Measurements from ENCODE around the gene APBA1. TPM values are rescaled to one million over a fixed set of nuclear protein-coding genes. Genes with fewer than 3 reads are reported as not detected.
A peak's percentile ranks its signal among the peaks of the same experiment; 100 is the strongest.

The APBA1 gene
- total and polyA plus RNA-seq, 12 donors: 0.66 to 5.7 (median 2.5) TPM

GRCh38 chr9:69658987-69659675, 13.0 kb downstream of the APBA1 start:
- DNase-seq (no peak), ATAC-seq (no peak)
- no peaks in the 10 kb centered on the region for H3K27me3 ChIP-seq
- H3K4me1 ChIP-seq: peaks cover 0 to 8% (median 0%) of the 10 kb centered on the region in 9 donors
- 73 to 83% methylated on average over 3 of the region's 3 CpGs for WGBS, 2 donors
- H3K36me3 ChIP-seq: no peaks in the 10 kb centered on the region
- no peak overlapping the region for H3K27ac ChIP-seq
- intact Hi-C loops (cut with DNase I): no loop called here
- no peak overlapping the region for H3K4me3 ChIP-seq
- H3K9me3 ChIP-seq: no peaks in the 10 kb centered on the region
- TF ChIP-seq CTCF (IDR thresholded peaks at IDR 0.05): no peak

- intact Hi-C loops (cut with DNase I): no loop called here
- DNase-seq (no peak), ATAC-seq (peak in 2 of 8 donors; percentile 65 to 79)
- no peaks in the 10 kb centered on the region for H3K36me3 ChIP-seq
- H3K4me1 ChIP-seq: peaks cover 0 to 8% (median 0%) of the 10 kb centered on the region in 9 donors
- no peak for TF ChIP-seq CTCF (IDR thresholded peaks at IDR 0.05)
- H3K27me3 ChIP-seq: no peaks in the 10 kb centered on the region
- no peak overlapping the region for H3K27ac ChIP-seq
- no peak overlapping the region for H3K4me3 ChIP-seq
- H3K9me3 ChIP-seq: no peaks in the 10 kb centered on the region
Observed at GRCh38 chr9:69657269-69657668, 14.9 kb downstream of the APBA1 start.

- Histone ChIP-seq H3K27ac (no peak overlapping the region), H3K27me3 (no peaks in the 10 kb centered on the region), H3K9me3 (no peaks in the 10 kb centered on the region), H3K36me3 (no peaks in the 10 kb centered on the region), H3K4me3 (no peak overlapping the region), H3K4me1 (peaks cover 0 to 2% (median 0%) of the 10 kb centered on the region in 9 donors)
- no peak for TF ChIP-seq CTCF (IDR thresholded peaks at IDR 0.05)
- 95 to 97% methylated on average over 2 of the region's 2 CpGs for WGBS, 2 donors
- intact Hi-C loops (cut with DNase I): no loop called here
- no peak for DNase-seq
- ATAC-seq: no peak
Observed at GRCh38 chr9:69655065-69655464, 17.1 kb downstream of the APBA1 start.

- no peak for ATAC-seq
- intact Hi-C loops (cut with DNase I): loop anchor here in 1 of 10 donors (5.0 kb wide), 1 partner anchor 206 kb away; no protein-coding TSS in a partner anchor
- 82 to 84% methylated on average over 1 of the region's 1 CpG for WGBS, 2 donors
- no peak overlapping the region for H3K27ac ChIP-seq
- no peaks in the 10 kb centered on the region for H3K36me3 ChIP-seq
- H3K4me1 ChIP-seq: no peaks in the 10 kb centered on the region
- DNase-seq: no peak
- H3K4me3 ChIP-seq: no peak overlapping the region
- TF ChIP-seq CTCF (IDR thresholded peaks at IDR 0.05): no peak
- no peaks in the 10 kb centered on the region for H3K27me3 ChIP-seq
- H3K9me3 ChIP-seq: no peaks in the 10 kb centered on the region
Observed at GRCh38 chr9:69653261-69653660, 18.9 kb downstream of the APBA1 start.
